NCI-H524 (cell line): ENCODE results near the gene KCNQ1.
A peak's percentile ranks its signal among the peaks of the same experiment; 100 is the strongest.

Experiments used
- DNase-seq, 2 experiments: peaks; one replicate each; lab custom pipeline; 2025; lab: John Stamatoyannopoulos, UW

Gene KCNQ1

DNA sequence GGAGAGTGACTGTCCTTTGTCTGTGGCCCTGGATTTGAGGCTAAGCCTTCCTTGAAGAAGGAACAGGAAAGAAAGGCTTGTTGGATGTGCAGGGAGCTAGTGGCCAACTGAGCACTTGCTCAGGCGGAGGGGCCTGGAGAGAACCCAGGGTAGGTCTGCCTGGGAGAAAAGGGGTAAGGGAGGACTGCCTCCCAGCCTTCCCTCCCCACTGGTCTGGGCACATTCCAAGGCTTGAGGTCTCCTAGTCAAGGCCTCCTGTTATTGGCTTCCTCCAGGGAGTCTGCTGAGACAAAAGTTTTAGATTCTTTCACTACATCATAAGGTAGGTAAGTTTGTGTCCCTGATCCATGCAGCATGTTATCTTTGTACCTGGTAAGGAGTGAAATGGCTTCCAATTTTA lies 239.8 kb downstream of the KCNQ1 start:
- no peak for DNase-seq

DNA sequence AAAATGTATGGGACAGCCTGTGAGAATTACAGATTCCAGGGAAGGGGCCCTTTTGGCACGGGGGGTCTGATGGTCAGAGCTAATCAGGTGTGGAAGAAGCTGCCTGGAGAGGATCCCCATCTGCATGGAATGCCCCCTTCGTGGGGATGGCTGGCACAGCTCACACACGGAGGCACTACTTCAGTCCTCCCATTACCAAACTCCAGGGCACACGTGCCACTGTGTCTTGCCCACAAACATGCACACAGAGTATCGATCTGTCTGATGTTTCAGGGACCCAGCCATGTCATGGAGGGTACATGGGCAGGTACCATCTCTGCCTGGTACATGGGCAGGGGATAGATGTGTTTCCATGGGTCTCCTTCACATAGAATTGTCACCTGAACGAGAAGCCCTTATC lies 240.2 kb downstream of the KCNQ1 start:
- DNase-seq, result no peak

DNA sequence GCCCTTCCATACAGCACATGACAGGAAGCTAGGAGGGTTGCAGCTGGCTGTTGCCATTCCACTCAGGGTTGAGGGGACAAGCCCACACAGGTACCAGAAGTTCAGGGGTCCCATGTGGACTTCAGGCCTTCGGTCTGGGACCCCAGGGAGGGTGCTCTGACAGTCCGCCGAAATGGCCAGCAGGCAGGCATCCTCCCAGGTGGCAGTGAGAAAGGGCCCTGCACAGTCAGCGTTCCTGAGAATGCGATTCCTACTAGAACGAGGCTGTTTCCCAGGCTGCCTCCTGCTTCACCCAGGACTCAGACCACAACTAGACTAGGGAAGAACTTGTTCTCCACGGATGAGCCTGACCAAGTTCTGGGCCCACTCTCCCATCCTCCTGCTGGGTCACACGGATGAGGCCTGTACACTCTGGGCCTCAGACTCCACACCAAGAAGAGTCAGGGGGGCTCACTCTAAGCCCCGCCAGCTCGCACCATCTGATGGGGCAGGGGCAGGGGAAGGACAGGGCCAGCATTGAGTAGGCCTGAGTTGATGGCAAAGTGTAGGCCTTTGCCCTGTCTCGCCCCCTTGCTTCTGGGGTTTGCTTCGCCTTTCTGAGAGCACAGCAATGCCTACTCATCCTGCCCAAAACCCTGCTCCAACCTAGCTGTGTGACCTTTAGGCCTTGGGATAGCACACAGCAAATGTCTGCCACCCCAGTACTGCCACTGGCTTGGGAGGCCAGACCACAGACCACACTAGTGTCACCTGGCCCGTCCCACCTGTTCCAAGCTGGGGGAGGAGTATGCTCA lies 241.0 kb downstream of the KCNQ1 start:
- DNase-seq, result no peak

DNA sequence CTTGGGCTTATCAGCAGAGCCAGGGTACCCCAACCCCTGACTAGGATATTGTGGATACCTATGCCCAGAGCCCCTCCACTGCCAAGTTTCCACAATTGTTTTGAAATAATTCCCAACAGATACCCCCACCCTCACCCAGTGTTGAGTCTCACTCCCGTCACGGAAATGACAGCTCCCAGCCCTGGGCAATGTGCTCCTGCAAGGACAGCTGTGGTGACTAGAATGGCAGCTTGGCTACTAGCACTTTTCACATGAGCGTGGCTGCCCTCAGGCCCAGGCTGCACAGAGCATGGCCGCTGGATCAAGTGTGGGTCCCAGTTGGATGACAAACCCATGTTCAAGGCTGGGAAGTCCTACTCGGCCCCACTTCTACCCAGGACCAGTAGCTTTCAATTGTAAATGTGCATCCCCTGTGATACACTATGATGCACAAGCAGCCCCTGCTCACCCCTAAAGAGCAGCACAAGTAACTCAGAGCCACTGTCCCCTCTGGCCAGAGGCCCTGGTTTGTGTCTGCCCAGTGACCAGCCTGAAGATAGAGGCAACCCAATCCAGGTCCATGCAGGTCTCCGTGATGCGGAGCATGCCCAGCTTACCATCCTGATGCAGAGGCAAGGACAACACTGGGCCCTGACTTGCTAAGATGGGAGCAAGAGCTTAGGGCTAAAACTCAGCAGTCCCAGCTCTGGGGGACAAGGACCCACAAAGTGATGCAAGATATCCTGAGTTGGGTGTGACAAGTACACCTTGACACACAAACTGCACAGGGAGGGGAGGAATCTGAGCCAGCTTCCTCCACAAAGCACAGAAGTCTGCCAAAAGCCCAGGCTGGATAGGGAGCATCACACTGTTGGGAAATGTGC lies 241.8 kb downstream of the KCNQ1 start:
- no peak for DNase-seq

DNA sequence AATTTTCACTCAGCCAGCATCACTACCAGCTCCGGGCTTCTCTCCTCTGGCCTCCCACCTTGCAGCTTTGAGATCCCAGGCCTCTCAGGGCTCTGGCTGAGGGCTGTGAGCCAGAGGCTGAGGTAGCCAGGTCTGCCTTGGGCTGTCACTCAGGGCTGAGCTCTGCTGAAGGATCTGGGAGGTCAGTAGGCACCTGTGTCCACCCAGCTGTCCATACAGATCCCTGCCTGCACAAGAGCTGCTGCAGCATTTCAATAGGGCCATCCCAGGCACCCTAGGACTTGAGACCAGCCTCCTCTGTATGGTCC lies 242.4 kb downstream of the KCNQ1 start:
- no peak for DNase-seq

DNA sequence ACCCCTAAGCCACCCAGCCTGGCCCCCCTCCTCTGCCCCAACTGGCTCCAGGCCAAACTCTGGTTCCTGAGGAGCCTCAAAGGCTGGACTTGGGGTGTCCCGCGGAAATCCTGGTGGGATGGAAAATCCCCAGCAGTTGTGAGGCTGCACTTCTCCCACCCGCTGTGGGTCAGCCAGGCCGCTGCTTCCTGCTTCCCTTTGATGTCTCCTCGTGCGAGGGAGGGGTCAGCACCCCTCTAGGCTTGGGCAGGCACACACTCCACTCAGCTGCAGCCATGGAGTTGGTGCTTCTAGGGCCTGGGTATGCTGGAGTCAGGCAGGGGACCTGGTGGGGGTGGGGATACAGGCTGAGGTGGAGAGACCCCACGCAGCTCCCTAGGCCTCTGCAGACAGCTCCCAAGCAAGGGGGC lies 243.0 kb downstream of the KCNQ1 start:
- DNase-seq, result no peak

DNA sequence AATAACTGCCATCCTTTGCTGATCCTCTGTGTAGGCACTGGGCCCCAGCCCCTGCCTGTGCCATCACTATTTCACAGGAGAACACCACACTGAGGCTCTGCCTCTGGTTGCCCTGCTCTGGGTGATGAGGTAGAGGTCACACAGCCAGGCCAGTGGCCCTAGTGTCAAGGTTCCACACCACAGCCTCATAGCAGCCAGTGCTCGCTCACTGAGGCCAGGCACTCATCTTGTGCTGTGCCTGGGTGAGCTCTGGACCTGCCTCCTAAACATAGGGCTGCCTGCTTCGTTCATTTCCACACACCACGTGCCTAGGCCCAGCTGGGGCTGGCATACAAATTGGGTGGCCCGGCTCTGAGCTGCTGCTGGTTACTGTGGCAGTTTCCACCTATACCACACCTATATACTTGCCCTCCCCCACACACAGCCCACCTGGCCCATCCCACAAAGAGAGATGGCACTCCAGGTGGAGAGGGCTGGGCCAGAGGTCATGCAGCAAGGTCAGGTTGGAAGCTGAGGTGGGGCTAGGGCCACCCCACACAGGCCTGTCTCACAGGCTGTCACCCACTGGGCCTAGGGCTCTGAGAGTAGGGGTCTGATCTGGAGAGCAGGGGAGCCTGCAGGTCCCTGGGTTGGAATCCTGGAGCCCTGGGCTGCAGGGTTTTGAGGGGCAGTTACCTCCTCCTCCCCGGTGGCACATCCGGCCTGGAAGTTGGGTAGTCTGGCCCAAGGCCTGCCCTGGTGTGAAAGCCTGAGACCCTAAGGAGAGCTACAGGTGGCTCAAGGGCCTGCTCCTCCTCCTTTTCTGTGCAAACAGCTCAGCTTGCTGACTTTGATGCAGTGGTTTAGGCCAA lies 243.8 kb downstream of the KCNQ1 start:
- DNase-seq, result no peak

DNA sequence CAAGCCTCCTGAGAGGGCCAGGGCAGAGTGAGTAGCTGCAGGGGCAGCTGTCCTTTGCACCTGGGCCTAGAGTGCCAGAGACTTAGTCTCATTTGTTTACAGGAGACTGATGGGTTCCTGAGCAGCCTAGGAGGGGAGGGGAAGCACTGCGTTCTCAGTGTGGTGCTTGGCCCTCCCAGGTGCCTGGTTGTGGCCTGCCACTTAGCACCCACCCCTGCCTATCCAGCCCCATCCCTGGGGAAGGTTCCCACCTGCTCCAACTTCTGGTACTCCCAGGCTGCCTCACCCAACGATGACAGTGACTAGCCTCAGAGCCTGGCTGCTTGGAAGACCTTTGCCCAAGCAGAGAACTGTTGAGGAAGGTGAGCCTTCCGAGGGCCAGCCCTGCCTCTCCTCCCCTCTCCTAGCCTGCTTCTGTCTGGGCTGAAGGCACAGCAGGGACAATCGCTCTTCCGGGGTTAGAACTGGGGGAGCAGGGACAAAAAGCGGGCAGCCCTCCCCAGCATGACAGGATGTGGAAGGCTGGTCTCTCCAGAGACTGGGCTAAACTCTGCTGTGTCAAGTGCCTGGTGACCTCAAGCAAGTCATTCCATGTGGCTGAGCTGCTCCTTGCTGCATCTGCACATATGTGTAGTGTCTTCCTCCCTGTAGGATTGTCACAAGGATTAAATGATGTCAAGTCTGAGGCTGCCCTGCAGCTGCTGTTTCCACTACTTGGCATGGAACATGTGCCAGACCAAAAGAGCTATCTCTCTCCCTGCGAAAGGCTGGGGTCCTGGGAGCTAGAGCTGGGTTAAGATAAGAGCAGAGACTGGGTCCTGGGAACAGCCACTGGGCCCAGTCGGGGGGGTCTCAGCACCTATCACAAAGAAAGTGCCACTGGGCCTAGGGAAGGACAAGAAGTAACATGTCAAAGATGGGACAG lies 245.1 kb downstream of the KCNQ1 start:
- peak in 1 of 2 experiments; percentile 30 for DNase-seq

DNA sequence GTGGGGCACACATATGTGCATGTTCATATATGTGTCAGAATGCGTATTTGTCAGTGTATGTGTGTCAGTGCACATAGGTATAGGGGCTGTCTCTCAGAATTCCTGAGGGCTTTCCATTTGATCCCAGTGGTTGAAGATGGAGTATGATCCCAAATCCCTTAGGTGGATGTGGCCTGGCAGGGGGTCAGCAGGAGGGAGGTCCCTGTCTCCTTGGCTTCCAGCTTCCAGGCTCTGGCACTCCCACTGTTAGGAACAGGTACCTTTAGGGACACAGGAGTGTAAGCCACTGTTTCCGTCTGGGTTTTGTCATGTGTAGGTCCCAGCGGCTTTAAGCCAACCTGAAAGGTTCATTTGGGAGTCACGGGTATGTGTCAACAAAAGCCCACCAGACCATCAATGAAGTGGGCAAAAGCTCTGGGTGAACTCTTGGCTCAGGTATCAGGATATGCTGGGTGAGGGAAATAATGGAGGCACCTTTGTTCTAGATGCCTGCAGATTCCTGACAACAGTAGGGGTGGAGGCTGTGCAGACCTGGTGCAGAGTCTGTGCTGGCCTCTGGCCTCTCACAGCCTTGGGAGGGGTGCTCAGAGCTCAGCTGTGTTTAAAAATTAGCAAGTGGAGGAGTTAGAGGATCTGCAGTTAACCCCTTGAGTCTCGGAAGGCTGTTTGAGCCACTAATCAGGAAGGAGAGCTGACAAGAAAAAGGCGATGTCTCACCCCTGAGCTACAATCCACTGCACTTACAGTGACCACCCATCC lies 246.0 kb downstream of the KCNQ1 start:
- no peak for DNase-seq

DNA sequence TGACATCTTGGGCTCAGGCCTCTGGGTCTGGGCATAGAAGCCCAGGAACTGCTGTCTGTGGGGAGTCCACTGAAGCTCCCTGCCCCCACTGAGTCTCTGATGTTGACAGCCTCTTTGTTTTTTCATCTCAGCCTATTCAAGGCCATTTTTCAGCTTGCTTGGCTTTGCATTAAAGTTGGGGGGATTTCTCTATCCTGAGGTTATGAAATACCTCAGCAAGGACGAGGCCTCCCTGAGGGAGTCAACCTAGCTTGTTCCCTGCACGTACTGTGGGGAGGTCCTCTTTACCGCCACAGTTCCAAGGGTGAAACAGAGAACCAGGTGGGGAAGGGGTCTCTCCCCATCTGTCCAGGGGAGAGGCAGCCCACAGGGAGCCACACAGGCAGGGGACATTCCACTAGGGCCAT lies 246.6 kb downstream of the KCNQ1 start:
- no peak for DNase-seq

DNA sequence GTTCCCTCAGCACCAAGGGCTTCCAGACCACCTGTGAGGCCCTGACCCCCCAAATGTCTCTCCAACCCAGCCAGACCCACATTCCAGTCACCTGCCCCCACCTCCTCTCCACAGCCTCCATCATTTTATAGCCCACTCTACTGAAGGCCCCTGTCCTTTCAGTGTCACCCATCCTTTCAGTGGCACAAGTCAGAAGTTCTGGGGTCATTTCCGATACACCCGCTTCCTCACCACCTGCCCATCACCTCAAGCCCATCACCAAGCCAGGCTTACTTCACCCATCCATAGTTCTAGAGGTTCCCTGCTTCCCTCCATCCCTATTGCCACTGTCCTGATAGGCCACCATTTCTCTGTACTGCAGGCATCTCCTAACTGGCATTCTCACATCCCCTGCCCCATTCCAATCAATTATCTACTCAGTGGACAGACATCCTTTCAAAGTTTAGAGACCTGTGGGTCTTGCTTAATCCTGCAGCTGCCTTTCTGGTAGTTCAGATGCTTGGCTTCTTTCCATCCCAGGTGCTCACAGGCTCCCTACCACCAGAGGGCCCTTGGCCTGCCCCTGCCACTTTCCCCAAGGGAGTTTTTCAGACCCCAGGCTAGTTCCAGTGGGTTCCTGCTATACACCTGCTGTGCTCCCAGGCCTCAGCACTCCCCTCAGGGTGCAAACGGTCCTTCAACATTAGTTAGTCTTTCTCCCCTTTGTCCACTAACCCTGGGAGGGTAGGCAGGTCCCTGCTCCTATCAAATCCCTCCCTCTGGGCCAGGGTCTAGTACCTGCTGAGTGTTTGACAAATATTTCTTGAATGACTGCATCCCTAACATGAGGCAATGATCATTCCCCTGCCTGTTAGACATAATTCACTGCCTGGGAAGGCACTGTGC lies 247.4 kb downstream of the KCNQ1 start:
- DNase-seq, result peak; percentile 10 to 35

DNA sequence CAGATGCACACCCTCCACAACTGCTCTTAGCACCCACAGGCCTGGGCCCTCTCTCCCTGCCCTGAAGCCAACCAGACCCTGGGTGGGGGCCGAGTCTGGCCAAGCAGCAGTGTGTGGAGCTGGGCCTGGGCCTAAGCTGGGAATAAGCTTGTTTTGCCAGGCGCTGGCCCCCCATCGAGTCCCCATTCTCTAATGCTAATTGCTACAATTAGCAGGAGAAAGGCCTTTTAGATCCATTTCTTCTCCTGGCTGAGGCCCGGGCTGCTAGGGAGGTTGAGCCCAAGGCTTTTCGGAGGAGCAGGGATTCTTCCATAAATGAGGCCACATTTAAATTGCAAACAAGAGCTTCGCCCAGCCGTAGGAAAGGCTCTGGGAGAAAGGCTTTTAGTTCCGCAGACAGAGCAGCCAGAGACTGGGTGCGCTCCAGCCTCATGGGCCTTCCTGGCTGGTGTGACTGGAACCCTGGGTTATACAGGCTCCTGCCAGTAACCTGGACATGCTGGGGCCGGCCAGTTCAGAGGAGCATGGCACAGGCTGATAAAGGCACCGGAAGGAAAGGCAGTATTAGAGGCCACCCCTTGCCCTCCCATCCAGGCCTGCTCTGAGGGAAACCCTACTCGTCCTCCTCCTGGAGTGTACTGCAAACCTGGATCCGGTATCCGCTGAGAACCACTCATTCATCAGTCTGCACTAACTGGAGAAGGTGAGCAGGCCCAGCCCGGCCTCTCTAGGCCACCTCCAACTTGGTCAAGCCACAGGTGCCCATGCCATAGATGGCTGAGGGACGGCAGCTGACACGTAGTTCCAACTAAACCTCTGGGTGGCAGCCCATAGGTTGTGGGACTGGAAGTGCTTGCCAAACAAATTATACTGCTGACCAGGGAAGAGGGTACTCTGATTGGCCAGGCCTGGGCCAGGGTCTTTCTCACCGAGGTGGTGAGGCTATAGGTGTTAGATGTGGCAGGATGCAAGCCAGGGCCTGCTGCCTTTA lies 248.8 kb downstream of the KCNQ1 start:
- peak in 1 of 2 experiments; percentile 18 for DNase-seq

DNA sequence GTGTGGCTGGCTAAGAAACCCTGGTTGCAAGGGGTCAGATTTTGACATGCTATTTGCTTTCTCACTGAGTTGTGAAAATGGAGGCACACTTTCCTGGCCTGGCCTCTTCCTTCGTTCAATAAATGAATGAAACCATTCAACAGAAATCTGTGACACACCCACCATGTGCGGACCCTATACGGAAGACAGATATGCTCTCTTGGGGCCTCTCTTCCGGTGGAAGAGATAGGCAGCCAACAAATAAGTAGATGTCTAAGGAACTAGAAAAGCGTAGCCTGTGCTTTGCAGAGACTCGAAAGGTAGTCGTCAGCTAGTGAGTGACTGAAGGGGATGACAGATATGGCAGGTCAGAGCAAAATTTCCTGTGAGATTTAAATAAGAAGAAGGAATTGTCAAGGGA lies 249.7 kb downstream of the KCNQ1 start:
- no peak for DNase-seq

DNA sequence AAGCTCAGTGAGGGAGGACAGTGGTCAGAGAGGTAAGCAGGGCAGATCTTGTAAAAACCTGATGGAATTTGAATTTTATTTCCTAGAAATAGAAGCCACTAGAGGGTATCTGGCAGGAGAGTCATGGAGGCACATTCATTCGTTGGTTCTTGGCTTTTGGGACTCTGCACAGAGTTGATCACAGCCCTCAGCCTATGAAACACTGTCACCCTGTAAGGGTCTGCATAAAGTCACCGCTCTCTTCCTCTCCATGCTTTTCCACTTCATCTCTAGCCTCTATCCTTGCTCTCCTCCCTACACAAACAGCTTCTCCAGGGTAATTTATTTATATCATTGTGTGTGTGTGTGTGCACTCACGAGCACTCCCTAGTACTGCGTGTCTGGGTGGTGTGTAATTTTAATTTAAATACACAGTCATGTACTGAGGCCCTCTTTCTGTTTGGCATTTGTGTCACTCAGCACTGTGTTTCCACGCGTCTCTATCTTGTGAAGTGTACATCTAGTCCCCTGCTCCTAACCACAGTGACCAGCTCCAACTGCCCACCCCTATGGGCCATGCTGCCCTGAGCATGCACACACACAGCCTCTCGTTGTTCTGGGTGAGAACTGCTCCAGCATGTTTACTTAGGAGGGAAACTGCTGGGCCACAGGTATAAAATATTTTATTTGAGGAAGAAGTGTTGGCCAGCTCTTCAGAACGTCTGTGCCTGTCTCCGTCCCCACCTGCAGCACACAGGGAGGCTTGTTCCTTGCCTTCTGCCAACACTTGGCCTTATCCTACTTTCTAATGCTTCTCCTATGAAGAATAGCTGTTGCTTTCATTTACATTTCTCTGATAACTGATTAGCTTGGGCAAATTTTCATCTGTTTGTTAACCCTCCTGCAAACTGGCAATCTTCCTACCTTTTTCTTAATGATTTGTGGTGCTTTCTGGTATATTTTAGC lies 250.5 kb downstream of the KCNQ1 start:
- no peak for DNase-seq

DNA sequence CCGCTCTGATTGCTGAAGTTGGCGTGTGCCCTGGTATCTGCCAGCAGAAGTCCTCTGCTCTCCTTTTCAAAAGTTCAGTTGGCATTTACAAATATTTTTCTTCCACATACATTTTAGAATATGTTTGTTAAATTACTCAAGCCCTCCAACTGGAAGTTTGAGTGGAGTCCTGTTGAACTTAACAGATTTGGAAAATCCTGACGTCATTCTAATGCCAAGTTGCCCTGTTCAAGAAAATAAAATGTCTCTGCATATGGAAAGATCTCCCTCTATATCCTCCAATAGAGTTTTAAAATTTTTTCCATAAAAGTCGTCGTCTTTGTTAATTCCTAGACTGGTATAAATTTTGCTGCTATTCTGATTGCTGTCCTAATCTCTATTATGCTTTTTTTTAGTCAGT lies 251.6 kb downstream of the KCNQ1 start:
- no peak for DNase-seq

DNA sequence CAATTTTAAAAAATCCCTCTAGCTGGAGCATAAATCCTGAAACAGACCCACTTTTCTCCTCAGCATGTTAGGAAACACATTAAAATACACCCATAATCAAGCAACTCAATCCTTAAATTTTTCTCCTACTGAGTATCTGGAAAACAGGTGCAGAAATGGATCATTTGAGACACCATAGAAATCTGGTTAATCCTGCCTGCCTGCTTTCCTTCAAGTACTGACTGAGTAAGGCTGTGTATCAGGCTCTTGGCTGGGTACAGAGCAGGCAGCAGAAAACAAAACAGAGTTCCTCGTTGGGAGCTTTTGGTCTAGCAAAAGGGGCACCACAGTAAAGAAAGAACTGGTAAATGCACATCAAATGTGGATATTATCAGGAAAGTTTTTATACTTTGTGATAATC lies 253.1 kb downstream of the KCNQ1 start:
- no peak for DNase-seq
